HepG2 (cell line): ENCODE results near the gene TOM1L2. TPM values are rescaled to one million over a fixed set of nuclear protein-coding genes. Genes with fewer than 3 reads are reported as not detected.

ENCODE experiments used
- ETV5 ChIP-seq: IDR thresholded peaks from 2 replicates; pipeline ENCODE4 v1.6.1; 2018; ENCODE audit warnings: missing biosample characterization, missing genetic modification reagents, inconsistent platforms, borderline replicate concordance
- KAT7 ChIP-seq: IDR thresholded peaks from 2 replicates; pipeline ENCODE4 v1.6.1; 2018; ENCODE audit warnings: borderline replicate concordance, missing compliant biosample characterization
- MTA1 ChIP-seq: sonication (generic); formaldehyde crosslinking; IDR thresholded peaks from 2 replicates; pipeline ENCODE4 v1.4.0; 2020; ENCODE audit warnings: missing genetic modification reagents, mild to moderate bottlenecking, borderline replicate concordance
- PHF21A ChIP-seq: sonication (generic); formaldehyde crosslinking; IDR thresholded peaks from 2 replicates; pipeline ENCODE4 v1.5.0; 2020; ENCODE audit warnings: mild to moderate bottlenecking, missing genetic modification reagents
- SMYD3 ChIP-seq: sonication (generic); formaldehyde crosslinking; IDR thresholded peaks from 2 replicates; pipeline ENCODE4 v1.8.1; 2023; ENCODE audit warnings: mild to moderate bottlenecking, missing genetic modification reagents
- SOX13 ChIP-seq, 3 experiments: fragments of 450-650 bp in 1 of 3; sonication (generic) in 1 of 3; formaldehyde crosslinking in 1 of 3; IDR thresholded peaks in 2 of 3; conservative IDR thresholded peaks in 1 of 3; 2 replicates each; pipeline versions ENCODE4 v1.5.0 to v1.6.1; 2016 to 2020; ENCODE audit warnings: antibody characterized with exemption in 1 of 3, mild to moderate bottlenecking in 1 of 3, missing compliant biosample characterization in 1 of 3, missing genetic modification reagents in 1 of 3, moderate library complexity in 1 of 3
- THYN1 ChIP-seq: sonication (generic); formaldehyde crosslinking; IDR thresholded peaks from 2 replicates; pipeline ENCODE4 v1.8.1; 2023; ENCODE audit warnings: low read depth, mild to moderate bottlenecking, moderate library complexity, missing genetic modification reagents, borderline replicate concordance
- U2AF1 ChIP-seq: fragments of 200-400 bp; formaldehyde crosslinking; optimal IDR thresholded peaks from 2 replicates; pipeline ENCODE3; 2017; ENCODE audit warnings: mild to moderate bottlenecking, low read depth, low read length
- ZMYM3 ChIP-seq: sonication (generic); formaldehyde crosslinking; IDR thresholded peaks from 2 replicates; pipeline ENCODE4 v1.5.1; 2020; ENCODE audit warnings: mild to moderate bottlenecking, missing genetic modification reagents
- ZNF256 ChIP-seq: sonication (generic); formaldehyde crosslinking; conservative IDR thresholded peaks from 2 replicates; pipeline ENCODE4 v1.4.0; 2020; ENCODE audit warnings: missing genetic modification reagents
- ZNF329 ChIP-seq: sonication (generic); formaldehyde crosslinking; IDR thresholded peaks from 2 replicates; pipeline ENCODE4 v1.9.0; 2021; ENCODE audit warnings: low read depth, mild to moderate bottlenecking, missing genetic modification reagents
- ZNF430 ChIP-seq: sonication (generic); formaldehyde crosslinking; IDR thresholded peaks from 2 replicates; pipeline ENCODE4 v1.9.0; 2021; ENCODE audit warnings: mild to moderate bottlenecking, missing genetic modification reagents
- ZNF446 ChIP-seq: sonication (generic); formaldehyde crosslinking; IDR thresholded peaks from 2 replicates; pipeline ENCODE4 v1.5.0; 2020; ENCODE audit warnings: mild to moderate bottlenecking, missing genetic modification reagents
- ZNF530 ChIP-seq: sonication (generic); formaldehyde crosslinking; IDR thresholded peaks from 2 replicates; pipeline ENCODE4 v1.5.0; 2020; ENCODE audit warnings: low read depth, mild to moderate bottlenecking, missing genetic modification reagents
- ZNF558 ChIP-seq: sonication (generic); formaldehyde crosslinking; IDR thresholded peaks from 2 replicates; pipeline ENCODE4 v1.9.0; 2022; ENCODE audit warnings: mild to moderate bottlenecking, missing genetic modification reagents, borderline replicate concordance
- ZNF607 ChIP-seq: sonication (generic); formaldehyde crosslinking; IDR thresholded peaks from 2 replicates; pipeline ENCODE4 v1.5.1; 2020; ENCODE audit warnings: missing genetic modification reagents, mild to moderate bottlenecking, borderline replicate concordance
- ZNF678 ChIP-seq: sonication (generic); formaldehyde crosslinking; IDR thresholded peaks from 2 replicates; pipeline ENCODE4 v1.4.0; 2020; ENCODE audit warnings: mild to moderate bottlenecking, missing genetic modification reagents
- ZNF776 ChIP-seq: sonication (generic); formaldehyde crosslinking; IDR thresholded peaks from 2 replicates; pipeline ENCODE4 v1.4.0; 2020; ENCODE audit warnings: mild to moderate bottlenecking, missing genetic modification reagents
- polyA plus RNA-seq, 8 experiments: library from polyadenylated mRNA; depleted of rRNA in 3 of 8; stranded (reverse) in 7 of 8; unstranded in 1 of 8; fragments of >200 nt; fragmentation: Illumina TruSeq in 4 of 8; extraction: Trizol in 4 of 8; gene quantifications; 2 replicates each; pipeline versions ENCODE4 v1.2.1 to v1.2.3, GENCODE V29; 2011 to 2016; ENCODE audit warnings: low read depth in 4 of 8, missing spikeins in 1 of 8, mixed read lengths in 1 of 8; ENCODE audit not compliant: insufficient read depth in 1 of 8
- total RNA-seq, 5 experiments: library from RNA; depleted of rRNA; stranded (reverse); fragments of >200 nt; fragmentation: Illumina TruSeq; extraction: Trizol; gene quantifications; 2 replicates each; pipeline ENCODE4 v1.2.3, GENCODE V29; 2016; ENCODE audit warnings: low read depth in 1 of 5
- TF ChIP-seq, protein P1 (sequence below): sonication (generic); formaldehyde crosslinking; IDR thresholded peaks from 2 replicates; pipeline ENCODE4 v1.4.0; 2020; ENCODE audit warnings: missing genetic modification reagents, mild to moderate bottlenecking, borderline replicate concordance
- TF ChIP-seq, protein P2 (sequence below): sonication (generic); formaldehyde crosslinking; IDR thresholded peaks from 2 replicates; pipeline ENCODE4 v1.5.1; 2020; ENCODE audit warnings: mild to moderate bottlenecking, missing genetic modification reagents, moderate library complexity
- TF ChIP-seq, protein P3 (sequence below): sonication (generic); formaldehyde crosslinking; IDR thresholded peaks from 2 replicates; pipeline ENCODE4 v1.4.0; 2020; ENCODE audit warnings: missing genetic modification reagents
- TF ChIP-seq, protein P4 (sequence below): sonication (generic); formaldehyde crosslinking; IDR thresholded peaks from 2 replicates; pipeline ENCODE4 v1.9.0; 2022; ENCODE audit warnings: low read depth, missing genetic modification reagents

Gene TOM1L2
- total and polyA plus RNA-seq, 2 of the 13 experiments (the other 11 are each of a cell fraction or from before 2014, with no cell fraction given), result 4.7 to 7.4 TPM

DNA sequence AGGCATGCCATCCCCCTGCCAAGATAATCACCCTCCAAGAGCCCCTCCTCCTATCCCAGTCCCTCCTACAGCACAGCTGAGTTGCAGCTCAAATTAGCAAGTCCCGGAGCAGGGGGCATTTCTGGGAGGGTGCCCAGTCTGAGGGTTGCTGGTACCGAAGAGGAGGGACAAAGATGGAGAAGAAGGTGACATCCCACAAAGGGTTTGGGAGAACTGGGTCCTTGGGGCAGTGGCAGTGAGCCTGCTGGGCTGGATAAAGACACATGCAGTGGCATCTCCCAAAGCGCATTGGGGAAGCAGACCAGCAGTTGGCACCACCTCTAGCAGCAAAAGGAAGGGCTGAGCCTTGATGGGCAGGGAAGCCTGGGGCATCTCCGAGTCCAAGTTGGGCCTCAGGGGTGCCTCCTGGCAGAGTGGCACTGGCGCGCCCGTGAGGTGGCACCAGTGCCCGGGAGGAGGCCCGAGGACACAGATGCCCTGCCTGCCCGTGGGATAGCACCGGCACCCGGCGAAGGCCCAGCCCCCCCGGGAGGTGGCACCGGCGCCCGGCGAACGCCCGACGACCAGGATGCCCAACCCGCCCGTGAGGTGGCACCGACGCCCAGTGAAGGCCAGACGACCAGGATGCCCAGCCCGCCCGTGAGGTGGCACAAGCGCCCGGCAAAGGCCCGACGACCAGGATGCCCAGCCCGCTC is 622 bp downstream of the TOM1L2 start (continued):
- TF ChIP-seq PHF21A (CRISPR knock-in tag), result no peak
- no peak for TF ChIP-seq ZNF256
- no peak for TF ChIP-seq ZNF678 (CRISPR knock-in tag)
- TF ChIP-seq ZNF776 (CRISPR knock-in tag), result no peak
- TF ChIP-seq THYN1, result no peak
- TF ChIP-seq, protein P1, sequence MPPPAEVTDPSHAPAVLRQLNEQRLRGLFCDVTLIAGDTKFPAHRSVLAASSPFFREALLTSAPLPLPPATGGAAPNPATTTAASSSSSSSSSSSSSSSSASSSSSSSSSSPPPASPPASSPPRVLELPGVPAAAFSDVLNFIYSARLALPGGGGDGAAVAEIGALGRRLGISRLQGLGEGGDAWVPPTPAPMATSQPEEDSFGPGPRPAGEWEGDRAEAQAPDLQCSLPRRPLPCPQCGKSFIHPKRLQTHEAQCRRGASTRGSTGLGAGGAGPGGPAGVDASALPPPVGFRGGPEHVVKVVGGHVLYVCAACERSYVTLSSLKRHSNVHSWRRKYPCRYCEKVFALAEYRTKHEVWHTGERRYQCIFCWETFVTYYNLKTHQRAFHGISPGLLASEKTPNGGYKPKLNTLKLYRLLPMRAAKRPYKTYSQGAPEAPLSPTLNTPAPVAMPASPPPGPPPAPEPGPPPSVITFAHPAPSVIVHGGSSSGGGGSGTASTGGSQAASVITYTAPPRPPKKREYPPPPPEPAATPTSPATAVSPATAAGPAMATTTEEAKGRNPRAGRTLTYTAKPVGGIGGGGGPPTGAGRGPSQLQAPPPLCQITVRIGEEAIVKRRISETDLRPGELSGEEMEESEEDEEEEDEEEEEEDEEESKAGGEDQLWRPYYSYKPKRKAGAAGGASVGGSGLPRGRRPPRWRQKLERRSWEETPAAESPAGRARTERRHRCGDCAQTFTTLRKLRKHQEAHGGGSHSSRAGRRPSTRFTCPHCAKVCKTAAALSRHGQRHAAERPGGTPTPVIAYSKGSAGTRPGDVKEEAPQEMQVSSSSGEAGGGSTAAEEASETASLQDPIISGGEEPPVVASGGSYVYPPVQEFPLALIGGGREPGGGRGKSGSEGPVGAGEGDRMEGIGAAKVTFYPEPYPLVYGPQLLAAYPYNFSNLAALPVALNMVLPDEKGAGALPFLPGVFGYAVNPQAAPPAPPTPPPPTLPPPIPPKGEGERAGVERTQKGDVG, result no peak
- no peak for TF ChIP-seq KAT7 (CRISPR knock-in tag)
- TF ChIP-seq ZNF530, result no peak
- no peak for TF ChIP-seq SMYD3 (CRISPR knock-in tag)
- TF ChIP-seq, protein P2, sequence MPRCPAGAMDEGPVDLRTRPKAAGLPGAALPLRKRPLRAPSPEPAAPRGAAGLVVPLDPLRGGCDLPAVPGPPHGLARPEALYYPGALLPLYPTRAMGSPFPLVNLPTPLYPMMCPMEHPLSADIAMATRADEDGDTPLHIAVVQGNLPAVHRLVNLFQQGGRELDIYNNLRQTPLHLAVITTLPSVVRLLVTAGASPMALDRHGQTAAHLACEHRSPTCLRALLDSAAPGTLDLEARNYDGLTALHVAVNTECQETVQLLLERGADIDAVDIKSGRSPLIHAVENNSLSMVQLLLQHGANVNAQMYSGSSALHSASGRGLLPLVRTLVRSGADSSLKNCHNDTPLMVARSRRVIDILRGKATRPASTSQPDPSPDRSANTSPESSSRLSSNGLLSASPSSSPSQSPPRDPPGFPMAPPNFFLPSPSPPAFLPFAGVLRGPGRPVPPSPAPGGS (CRISPR knock-in tag), result 0 out of 2 replicates have a peak, but pooled peaks have one; percentile 35
- TF ChIP-seq, protein P3, sequence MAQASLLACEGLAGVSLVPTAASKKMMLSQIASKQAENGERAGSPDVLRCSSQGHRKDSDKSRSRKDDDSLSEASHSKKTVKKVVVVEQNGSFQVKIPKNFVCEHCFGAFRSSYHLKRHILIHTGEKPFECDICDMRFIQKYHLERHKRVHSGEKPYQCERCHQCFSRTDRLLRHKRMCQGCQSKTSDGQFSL (CRISPR knock-in tag), result no peak
- TF ChIP-seq ZNF558 (CRISPR knock-in tag), result no peak
- TF ChIP-seq ETV5 (CRISPR knock-in tag), result no peak
- TF ChIP-seq ZMYM3 (CRISPR knock-in tag), result no peak
- no peak for TF ChIP-seq U2AF1
- TF ChIP-seq, protein P4, sequence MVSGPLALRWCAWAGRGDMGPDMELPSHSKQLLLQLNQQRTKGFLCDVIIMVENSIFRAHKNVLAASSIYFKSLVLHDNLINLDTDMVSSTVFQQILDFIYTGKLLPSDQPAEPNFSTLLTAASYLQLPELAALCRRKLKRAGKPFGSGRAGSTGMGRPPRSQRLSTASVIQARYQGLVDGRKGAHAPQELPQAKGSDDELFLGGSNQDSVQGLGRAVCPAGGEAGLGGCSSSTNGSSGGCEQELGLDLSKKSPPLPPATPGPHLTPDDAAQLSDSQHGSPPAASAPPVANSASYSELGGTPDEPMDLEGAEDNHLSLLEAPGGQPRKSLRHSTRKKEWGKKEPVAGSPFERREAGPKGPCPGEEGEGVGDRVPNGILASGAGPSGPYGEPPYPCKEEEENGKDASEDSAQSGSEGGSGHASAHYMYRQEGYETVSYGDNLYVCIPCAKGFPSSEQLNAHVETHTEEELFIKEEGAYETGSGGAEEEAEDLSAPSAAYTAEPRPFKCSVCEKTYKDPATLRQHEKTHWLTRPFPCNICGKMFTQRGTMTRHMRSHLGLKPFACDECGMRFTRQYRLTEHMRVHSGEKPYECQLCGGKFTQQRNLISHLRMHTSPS (CRISPR knock-in tag), result peak; percentile 73
- peak; percentile 19; the same call in 1 of the 2 replicates for TF ChIP-seq MTA1
- TF ChIP-seq ZNF446 (CRISPR knock-in tag), result 0 out of 2 replicates have a peak, but pooled peaks have one; percentile 32
- TF ChIP-seq ZNF607, result 0 out of 2 replicates have a peak, but pooled peaks have one; percentile 23
- no peak for TF ChIP-seq SOX13 (IDR thresholded peaks at IDR 0.05)
- no peak for TF ChIP-seq SOX13 (CRISPR knock-in tag; conservative IDR thresholded peaks at IDR 0.05 in 1 of 2, IDR thresholded peaks at IDR 0.05 in 1 of 2)
- no peak for TF ChIP-seq ZNF329 (CRISPR knock-in tag)
- no peak for TF ChIP-seq ZNF430 (CRISPR knock-in tag)
